DND-41 (cell line): ENCODE data around the gene MAU2.
"Not testable (repeated sequence)": the region's sequence is repeated elsewhere in the genome, so short reads cannot be mapped to it uniquely, and the experiment has no call there.

Experiments
- ATAC-seq: fragments of 200-7000 bp; cut with Tn5 transposase; 3 replicates; pipeline ENCODE4 v1.9.1; 2021; ENCODE audit warnings: low read depth; ENCODE audit not compliant: insufficient read depth
- DNase-seq: peaks from one replicate; pipeline ENCODE4 v3.0.0-alpha.2; 2020
- H2AFZ ChIP-seq: 2 replicates; pipeline ENCODE4 v1.6.0; 2012; ENCODE audit warnings: low read depth, low read length
- H3K27ac ChIP-seq: 2 replicates; pipeline ENCODE4 v1.5.1; 2012; ENCODE audit warnings: low read length, inconsistent platforms
- H3K27me3 ChIP-seq: fragments of 200-600 bp; sonication (generic); 2 replicates; pipeline ENCODE4 v1.6.0; 2012; ENCODE audit warnings: low read length, mild to moderate bottlenecking, inconsistent platforms; ENCODE audit not compliant: insufficient read depth, poor library complexity
- H3K36me3 ChIP-seq: 2 replicates; pipeline ENCODE4 v1.5.1; 2012; ENCODE audit warnings: low read length, inconsistent platforms; ENCODE audit not compliant: insufficient read depth
- H3K4me1 ChIP-seq: 2 replicates; pipeline ENCODE4 v1.5.1; 2012; ENCODE audit warnings: mild to moderate bottlenecking, low read length; ENCODE audit not compliant: insufficient read depth
- H3K4me2 ChIP-seq: 2 replicates; pipeline ENCODE4 v1.6.0; 2012; ENCODE audit warnings: mild to moderate bottlenecking, moderate library complexity, low read length, inconsistent platforms; ENCODE audit not compliant: insufficient read depth
- H3K4me3 ChIP-seq, 2 experiments: fragments of 200-600 bp in 1 of 2; shearing (Covaris generic) in 1 of 2; 2 replicates each; pipeline ENCODE4 v1.5.1; 2012 to 2016; ENCODE audit warnings: inconsistent platforms in 2 of 2, low read length in 2 of 2, mild to moderate bottlenecking in 2 of 2, low read depth in 1 of 2, moderate library complexity in 1 of 2
- H3K79me2 ChIP-seq: 2 replicates; pipeline ENCODE4 v1.6.0; 2012; ENCODE audit warnings: low read length, inconsistent platforms; ENCODE audit not compliant: insufficient read depth
- H3K9ac ChIP-seq: 2 replicates; pipeline ENCODE4 v1.6.0; 2012; ENCODE audit warnings: low read depth, mild to moderate bottlenecking, inconsistent platforms, low read length, moderate library complexity
- H3K9me3 ChIP-seq: 2 replicates; pipeline ENCODE4 v1.5.1; 2012; ENCODE audit warnings: low read length, moderate library complexity, mild to moderate bottlenecking, inconsistent platforms; ENCODE audit not compliant: insufficient read depth, severe bottlenecking
- H4K20me1 ChIP-seq: 2 replicates; pipeline ENCODE4 v1.6.0; 2012; ENCODE audit warnings: low read length; ENCODE audit not compliant: insufficient read depth
- CTCF ChIP-seq: IDR thresholded peaks from 2 replicates; pipeline ENCODE4 v1.5.1; 2012; ENCODE audit warnings: borderline replicate concordance, low read length, moderate library complexity, mild to moderate bottlenecking; ENCODE audit not compliant: poor library complexity, severe bottlenecking; ENCODE audit errors: extremely low read depth
- EZH2 ChIP-seq: IDR thresholded peaks from 3 replicates; pipeline ENCODE4 v1.6.1; 2012; ENCODE audit warnings: borderline replicate concordance, low read depth, mild to moderate bottlenecking, moderate library complexity, low read length, inconsistent platforms; ENCODE audit not compliant: severe bottlenecking

The MAU2 gene

GRCh38 chr19:19388568-19389555, 68.2 kb downstream of the MAU2 start:
- TF ChIP-seq EZH2 (no peak), CTCF (no peak)
- peak overlapping the region in 1 of 2 experiments; percentile 42; a peak in 2 of 4 replicates for H3K4me3 ChIP-seq
- no peaks in the 10 kb centered on the region for H3K27me3 ChIP-seq
- no peak overlapping the region for H2AFZ ChIP-seq
- H4K20me1 ChIP-seq: peaks cover 34% of the 10 kb centered on the region
- H3K9me3 ChIP-seq: no peaks in the 10 kb centered on the region
- H3K4me1 ChIP-seq: peaks cover 69% of the 10 kb centered on the region
- H3K4me2 ChIP-seq: peak overlapping the region; percentile 89
- DNase-seq (no peak), ATAC-seq (no peak)
- H3K36me3 ChIP-seq: peaks cover 4% of the 10 kb centered on the region; the same call in 1 of the 2 replicates
- H3K27ac ChIP-seq: peak overlapping the region; percentile 53
- peak overlapping the region; percentile 79; the same call in 1 of the 2 replicates for H3K9ac ChIP-seq
- peaks cover 84% of the 10 kb centered on the region for H3K79me2 ChIP-seq

DNA sequence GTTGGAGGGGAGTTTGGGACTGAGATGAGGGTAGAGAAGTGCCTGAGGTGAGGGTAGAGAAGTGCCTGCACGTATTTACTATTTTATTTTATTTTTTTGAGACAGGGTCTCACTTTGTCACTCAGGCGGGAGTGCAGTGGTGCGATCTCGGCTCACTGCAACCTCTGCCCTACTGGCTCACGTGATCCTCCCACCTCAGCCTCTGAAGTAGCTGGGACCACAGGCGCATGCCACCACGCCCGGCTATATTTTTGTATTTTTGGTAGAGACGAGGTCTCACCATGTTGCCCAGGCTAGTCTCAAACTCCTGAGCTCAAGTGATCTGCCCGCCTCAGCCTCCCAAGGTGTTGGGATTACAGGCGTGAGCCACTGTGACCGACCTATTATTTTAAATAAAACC, 69.1 kb downstream of the MAU2 start:
- Histone ChIP-seq H4K20me1 (peaks cover 34% of the 10 kb centered on the region), H3K4me2 (peak overlapping the region; percentile 17; the same call in 1 of the 2 replicates), H3K4me1 (peaks cover 71% of the 10 kb centered on the region), H3K79me2 (peaks cover 89% of the 10 kb centered on the region)
- not testable (repeated sequence) for H2AFZ ChIP-seq, H3K27ac ChIP-seq, DNase-seq, H3K4me3 ChIP-seq, ATAC-seq, H3K9me3 ChIP-seq, H3K36me3 ChIP-seq, H3K27me3 ChIP-seq, H3K9ac ChIP-seq

DNA sequence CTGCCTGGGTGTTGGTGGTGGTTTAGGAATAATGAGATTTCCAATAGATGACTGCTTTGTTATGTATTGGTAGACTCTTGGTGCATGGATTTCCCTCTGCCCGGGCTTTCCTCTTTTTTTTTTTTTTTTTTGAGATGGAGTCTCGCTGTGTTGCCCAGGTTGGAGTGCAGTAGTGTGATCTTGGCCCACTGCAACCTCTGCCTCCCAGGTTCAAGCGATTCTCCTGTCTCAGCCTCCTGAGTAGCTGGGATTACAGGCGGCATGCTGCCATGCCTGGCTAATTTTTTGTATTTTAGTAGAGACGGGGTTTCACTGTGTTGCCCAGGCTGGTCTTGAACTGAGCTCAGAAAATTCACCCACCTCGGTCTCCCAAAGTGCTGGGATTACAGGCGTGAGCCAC, 73.7 kb downstream of the MAU2 start:
- not testable (repeated sequence) for H3K9me3 ChIP-seq, DNase-seq, H3K4me3 ChIP-seq, H2AFZ ChIP-seq, H3K36me3 ChIP-seq, ATAC-seq, H3K27me3 ChIP-seq
- Histone ChIP-seq H3K79me2 (peaks cover 96% of the 10 kb centered on the region), H3K4me2 (0 out of 2 replicates have a peak overlapping the region, but pooled peaks have one; percentile 28), H4K20me1 (peaks cover 28% of the 10 kb centered on the region; the same call in 1 of the 2 replicates), H3K4me1 (peaks cover 42% of the 10 kb centered on the region), H3K27ac (peak overlapping the region; percentile 17), H3K9ac (0 out of 2 replicates have a peak overlapping the region, but pooled peaks have one; percentile 14)

GRCh38 chr19:19399733-19400433, 79.3 kb downstream of the MAU2 start:
- Histone ChIP-seq H3K4me1 (peaks cover 11% of the 10 kb centered on the region), H2AFZ (no peak overlapping the region), H3K9me3 (no peaks in the 10 kb centered on the region), H3K4me3 (no peak overlapping the region), H3K9ac (no peak overlapping the region), H3K27ac (no peak overlapping the region), H3K79me2 (peaks cover 85% of the 10 kb centered on the region), H3K27me3 (no peaks in the 10 kb centered on the region), H3K36me3 (no peaks in the 10 kb centered on the region), H3K4me2 (no peak overlapping the region), H4K20me1 (peaks cover 27% of the 10 kb centered on the region)
- DNase-seq: no peak
- no peak for TF ChIP-seq CTCF
- no peak for TF ChIP-seq EZH2
- no peak; the same call in 2 of the 3 replicates for ATAC-seq
